ENCODE data around the gene MYMK.

The MYMK gene

DNA sequence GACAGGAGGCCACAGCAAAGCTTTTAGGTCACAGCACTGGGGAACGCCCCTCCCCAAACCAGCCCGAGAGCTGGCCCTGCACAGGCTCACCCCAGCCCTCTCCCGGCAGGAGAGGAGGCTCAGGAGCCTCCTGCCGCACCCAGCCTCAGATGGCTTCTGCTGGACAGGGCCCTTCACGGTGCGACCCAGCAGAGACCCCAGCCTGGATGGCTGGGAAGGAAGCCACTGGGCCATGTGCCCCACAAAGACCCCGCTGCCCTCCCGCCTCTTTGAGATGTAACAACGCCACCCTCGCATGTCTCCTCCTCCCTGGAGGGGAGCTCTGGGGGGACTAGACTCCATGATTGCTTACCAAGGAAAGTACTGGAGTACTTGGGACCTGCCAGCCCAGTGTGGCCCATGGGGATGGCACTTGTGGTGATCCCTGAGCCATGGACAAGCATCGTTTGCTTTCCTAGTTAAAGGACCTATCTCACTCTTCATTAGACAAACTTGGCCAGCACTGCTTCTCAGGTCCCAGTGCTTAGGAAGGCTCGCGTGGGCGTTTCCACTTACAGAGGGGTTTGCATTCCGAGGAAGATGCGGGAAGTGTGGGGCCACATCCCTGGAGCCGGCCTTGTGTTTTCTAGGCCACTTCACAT lies 9.0 kb downstream of the MYMK start:
- no peak overlapping the region for H3K27ac ChIP-seq
- no peaks in the 10 kb centered on the region for H4K20me1 ChIP-seq (ENCODE audit: insufficient read depth)
- H3K36me3 ChIP-seq (ENCODE audit: insufficient read depth): no peaks in the 10 kb centered on the region
- no peaks in the 10 kb centered on the region for H3K4me1 ChIP-seq (ENCODE audit: low read depth, poor library complexity, severe bottlenecking)
- H3K9ac ChIP-seq: no peak overlapping the region
- TF ChIP-seq, protein P1, sequence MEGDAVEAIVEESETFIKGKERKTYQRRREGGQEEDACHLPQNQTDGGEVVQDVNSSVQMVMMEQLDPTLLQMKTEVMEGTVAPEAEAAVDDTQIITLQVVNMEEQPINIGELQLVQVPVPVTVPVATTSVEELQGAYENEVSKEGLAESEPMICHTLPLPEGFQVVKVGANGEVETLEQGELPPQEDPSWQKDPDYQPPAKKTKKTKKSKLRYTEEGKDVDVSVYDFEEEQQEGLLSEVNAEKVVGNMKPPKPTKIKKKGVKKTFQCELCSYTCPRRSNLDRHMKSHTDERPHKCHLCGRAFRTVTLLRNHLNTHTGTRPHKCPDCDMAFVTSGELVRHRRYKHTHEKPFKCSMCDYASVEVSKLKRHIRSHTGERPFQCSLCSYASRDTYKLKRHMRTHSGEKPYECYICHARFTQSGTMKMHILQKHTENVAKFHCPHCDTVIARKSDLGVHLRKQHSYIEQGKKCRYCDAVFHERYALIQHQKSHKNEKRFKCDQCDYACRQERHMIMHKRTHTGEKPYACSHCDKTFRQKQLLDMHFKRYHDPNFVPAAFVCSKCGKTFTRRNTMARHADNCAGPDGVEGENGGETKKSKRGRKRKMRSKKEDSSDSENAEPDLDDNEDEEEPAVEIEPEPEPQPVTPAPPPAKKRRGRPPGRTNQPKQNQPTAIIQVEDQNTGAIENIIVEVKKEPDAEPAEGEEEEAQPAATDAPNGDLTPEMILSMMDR (conservative IDR thresholded peaks at IDR 0.05; ENCODE audit: low read depth, low read length): no peak
- H2AFZ ChIP-seq (ENCODE audit: low read depth): no peak overlapping the region
- H3K4me2 ChIP-seq: no peak overlapping the region
- H3K27me3 ChIP-seq (ENCODE audit: insufficient read depth, low read depth): peaks cover 57% of the 10 kb centered on the region
- H3K4me3 ChIP-seq (IDR thresholded peaks at IDR 0.05; ENCODE audit: insufficient read depth, low read depth, low read length): no peak overlapping the region
- no peaks in the 10 kb centered on the region for H3K79me2 ChIP-seq (ENCODE audit: insufficient read depth, low read depth)

- Histone ChIP-seq H3K4me3 (IDR thresholded peaks at IDR 0.05; ENCODE audit: insufficient read depth, low read depth, low read length) (no peak overlapping the region), H3K27ac (no peak overlapping the region), H3K27me3 (ENCODE audit: insufficient read depth, low read depth) (peaks cover 57% of the 10 kb centered on the region), H3K4me1 (ENCODE audit: low read depth, poor library complexity, severe bottlenecking) (no peaks in the 10 kb centered on the region), H3K36me3 (ENCODE audit: insufficient read depth) (no peaks in the 10 kb centered on the region), H3K9ac (no peak overlapping the region), H3K4me2 (no peak overlapping the region), H2AFZ (ENCODE audit: low read depth) (no peak overlapping the region), H4K20me1 (ENCODE audit: insufficient read depth) (no peaks in the 10 kb centered on the region), H3K79me2 (ENCODE audit: insufficient read depth, low read depth) (no peaks in the 10 kb centered on the region)
- TF ChIP-seq, protein P1 (conservative IDR thresholded peaks at IDR 0.05; ENCODE audit: low read depth, low read length): no peak
These were observed 9.5 kb downstream of the MYMK start for GRCh38 chr9:133515240-133515610.

DNA sequence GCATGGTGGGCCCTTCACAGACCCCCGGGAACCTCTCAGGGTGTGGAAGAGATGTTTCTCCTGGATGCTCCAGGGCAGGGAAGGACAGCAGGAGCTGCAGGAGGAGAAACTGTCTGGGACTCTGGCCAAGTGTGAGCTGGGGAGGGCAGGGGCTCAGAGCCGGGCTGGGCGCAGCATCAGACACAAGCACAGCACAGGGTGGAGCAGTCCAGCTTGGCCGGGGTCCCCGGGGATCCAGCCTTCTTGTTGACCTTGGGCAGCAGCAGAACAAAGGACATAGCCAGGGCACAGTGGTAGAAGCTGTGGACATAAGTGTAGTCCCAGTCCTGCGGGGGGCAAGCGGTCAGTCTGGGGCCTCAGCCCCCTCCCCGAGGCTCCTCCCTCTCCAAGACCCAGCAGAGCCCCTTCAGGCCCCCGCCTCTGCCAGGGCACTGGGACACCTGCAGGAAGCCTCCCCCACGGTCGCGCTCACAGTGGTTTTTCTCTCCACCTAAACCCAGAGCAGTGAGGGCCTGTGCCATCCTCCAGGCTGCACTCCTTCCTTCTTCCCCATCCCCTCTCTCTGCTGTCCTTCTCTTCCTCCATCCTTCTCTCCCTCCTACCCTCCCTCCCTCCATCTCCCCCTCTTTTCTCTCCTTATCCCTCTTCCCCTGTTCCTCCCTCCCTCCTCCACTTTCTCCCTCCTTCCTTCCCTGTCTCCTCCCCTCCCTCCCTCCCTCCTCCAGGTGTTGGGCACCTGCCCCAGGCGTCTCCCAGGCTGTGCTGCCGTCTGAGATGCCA lies 10.1 kb downstream of the MYMK start:
- Histone ChIP-seq H2AFZ (ENCODE audit: low read depth) (no peak overlapping the region), H3K27me3 (ENCODE audit: insufficient read depth, low read depth) (peaks cover 57% of the 10 kb centered on the region), H3K4me1 (ENCODE audit: low read depth, poor library complexity, severe bottlenecking) (no peaks in the 10 kb centered on the region), H3K4me2 (no peak overlapping the region), H4K20me1 (ENCODE audit: insufficient read depth) (no peaks in the 10 kb centered on the region), H3K79me2 (ENCODE audit: insufficient read depth, low read depth) (no peaks in the 10 kb centered on the region), H3K9ac (no peak overlapping the region), H3K36me3 (ENCODE audit: insufficient read depth) (no peaks in the 10 kb centered on the region), H3K4me3 (IDR thresholded peaks at IDR 0.05; ENCODE audit: insufficient read depth, low read depth, low read length) (no peak overlapping the region), H3K27ac (no peak overlapping the region)
- TF ChIP-seq, protein P1 (conservative IDR thresholded peaks at IDR 0.05; ENCODE audit: low read depth, low read length): no peak

- no peaks in the 10 kb centered on the region for H3K79me2 ChIP-seq (ENCODE audit: insufficient read depth, low read depth)
- no peak overlapping the region for H3K9ac ChIP-seq
- H2AFZ ChIP-seq (ENCODE audit: low read depth): no peak overlapping the region
- TF ChIP-seq, protein P1 (conservative IDR thresholded peaks at IDR 0.05; ENCODE audit: low read depth, low read length): no peak
- H3K4me1 ChIP-seq (ENCODE audit: low read depth, poor library complexity, severe bottlenecking): no peaks in the 10 kb centered on the region
- H3K27ac ChIP-seq: no peak overlapping the region
- no peak overlapping the region for H3K4me3 ChIP-seq (IDR thresholded peaks at IDR 0.05; ENCODE audit: insufficient read depth, low read depth, low read length)
- H3K27me3 ChIP-seq (ENCODE audit: insufficient read depth, low read depth): peaks cover 60% of the 10 kb centered on the region
- no peak overlapping the region for H3K4me2 ChIP-seq
- H4K20me1 ChIP-seq (ENCODE audit: insufficient read depth): no peaks in the 10 kb centered on the region
- no peaks in the 10 kb centered on the region for H3K36me3 ChIP-seq (ENCODE audit: insufficient read depth)
These were observed 11.3 kb downstream of the MYMK start for GRCh38 chr9:133513214-133514100.
